Fibroblast of peridontal ligament (primary cell): ENCODE measurements around the gene AQP6.
A peak's percentile ranks its signal among the peaks of the same experiment; 100 is the strongest.

Experiments used
- DNase-seq: peaks from one replicate; pipeline ENCODE4 v3.0.0-alpha.2; 2010; ENCODE audit errors: extremely low read depth

AQP6 gene

GRCh38 chr12:49942921-49943624 lies 29.7 kb upstream of the AQP6 start:
- DNase-seq: no peak

- no peak for DNase-seq
These were observed 29.2 kb upstream of the AQP6 start for GRCh38 chr12:49943625-49943960.

- no peak for DNase-seq
These were observed 28.7 kb upstream of the AQP6 start for GRCh38 chr12:49944046-49944445.

GRCh38 chr12:49944718-49945117 lies 28.0 kb upstream of the AQP6 start:
- DNase-seq: no peak

GRCh38 chr12:49945394-49946080 lies 27.2 kb upstream of the AQP6 start:
- peak; percentile 63 for DNase-seq

GRCh38 chr12:49946086-49946485 lies 26.7 kb upstream of the AQP6 start:
- DNase-seq: no peak

- no peak for DNase-seq
These were observed 26.2 kb upstream of the AQP6 start for GRCh38 chr12:49946497-49946896.

GRCh38 chr12:49947593-49948226 lies 25.0 kb upstream of the AQP6 start:
- no peak for DNase-seq

GRCh38 chr12:49948866-49949845 lies 23.6 kb upstream of the AQP6 start:
- DNase-seq: no peak

- DNase-seq: no peak
These were observed 22.9 kb upstream of the AQP6 start for GRCh38 chr12:49949866-49950265.

GRCh38 chr12:49950273-49951251 lies 22.2 kb upstream of the AQP6 start, which contains the start of gene AQP2:
AQP2 (plus strand) TSS chr12:49950737; CDS start chr12:49950831, 94 bp downstream.
- no peak for DNase-seq

GRCh38 chr12:49951411-49952240 lies 21.1 kb upstream of the AQP6 start:
- DNase-seq: no peak

- no peak for DNase-seq
These were observed 20.2 kb upstream of the AQP6 start for GRCh38 chr12:49952391-49953055.

GRCh38 chr12:49953151-49953550 lies 19.6 kb upstream of the AQP6 start:
- no peak for DNase-seq

- no peak for DNase-seq
These were observed 18.5 kb upstream of the AQP6 start for GRCh38 chr12:49953961-49954846.

GRCh38 chr12:49954863-49955830 lies 17.6 kb upstream of the AQP6 start:
- DNase-seq: no peak
